ENCODE results near the gene GABBR2. TPM values are rescaled to one million over a fixed set of nuclear protein-coding genes. Genes with fewer than 3 reads are reported as not detected.

GABBR2 gene
- polyA plus RNA-seq, 1 of the 3 experiments (the other 2 are of a cell fraction): not detected

- Histone ChIP-seq H3K4me1 (ENCODE audit: control insufficient read depth in 1 of 2, insufficient read depth in 2 of 2, low read depth in 1 of 2, low read length in 1 of 2) (no peaks in the 10 kb centered on the region), H3K9ac (no peak overlapping the region), H3K9me3 (no peaks in the 10 kb centered on the region), H4K20me1 (ENCODE audit: insufficient read depth) (no peaks in the 10 kb centered on the region), H2AFZ (ENCODE audit: low read depth) (no peak overlapping the region), H3F3A (replicated peaks; ENCODE audit: insufficient read depth) (no peaks in the 10 kb centered on the region), H3K27me3 (ENCODE audit: insufficient read depth) (no peaks in the 10 kb centered on the region; the same call in 1 of the 2 replicates), H3K27ac (ENCODE audit: low read depth in 2 of 2, low read length in 1 of 2) (no peak overlapping the region), H3K36me3 (replicated peaks in 1 of 2; ENCODE audit: control insufficient read depth in 1 of 2, insufficient read depth in 2 of 2, low read length in 1 of 2) (no peaks in the 10 kb centered on the region), H3K9me2 (no peaks in the 10 kb centered on the region), H3K4me2 (no peak overlapping the region), H3K4me3 (ENCODE audit: low read depth in 2 of 2, low read length in 1 of 2) (no peak overlapping the region; a peak in 1 of 4 replicates), H3K79me2 (ENCODE audit: insufficient read depth) (no peaks in the 10 kb centered on the region)
- no peak for TF ChIP-seq PBX3 (IDR thresholded peaks at IDR 0.05)
- TF ChIP-seq MAX (IDR thresholded peaks at IDR 0.05; ENCODE audit: low read depth): no peak
- no peak for TF ChIP-seq EP300 (IDR thresholded peaks at IDR 0.05; ENCODE audit: borderline replicate concordance in 1 of 2, low read depth in 1 of 2, low read length in 1 of 2)
- TF ChIP-seq JUND (IDR thresholded peaks at IDR 0.05): no peak
- no peak for TF ChIP-seq RFX5 (IDR thresholded peaks at IDR 0.05; ENCODE audit: low read length)
- TF ChIP-seq RAD21 (IDR thresholded peaks at IDR 0.05; ENCODE audit: low read length): no peak
- TF ChIP-seq SIN3A (IDR thresholded peaks at IDR 0.05; ENCODE audit: borderline replicate concordance, low read depth, low read length): no peak
- TF ChIP-seq NRF1 (IDR thresholded peaks at IDR 0.05; ENCODE audit: low read depth, low read length): no peak
- TF ChIP-seq SMC3 (IDR thresholded peaks at IDR 0.05; ENCODE audit: low read depth, low read length): no peak
- no peak for TF ChIP-seq ZBTB33 (IDR thresholded peaks at IDR 0.05; ENCODE audit: borderline replicate concordance, low read depth)
- no peak for TF ChIP-seq TCF12 (IDR thresholded peaks at IDR 0.05)
- TF ChIP-seq RXRA (IDR thresholded peaks at IDR 0.05; ENCODE audit: borderline replicate concordance, low read depth): no peak
- no peak for DNase-seq
- ChIA-PET CTCF (interaction anchor here (1.1 kb wide), 1 partner anchor 18 kb away, joined by 4 read pairs; no protein-coding TSS in a partner anchor), POLR2A (no interaction called here)
- WGBS (ENCODE audit: low lambda C conversion rate): 22% methylated on average over 7 of the region's 7 CpGs
These were observed 19.8 kb downstream of the GABBR2 start for GRCh38 chr9:98688710-98689495.

- H3K4me3 ChIP-seq (ENCODE audit: low read depth in 2 of 2, low read length in 1 of 2): no peak overlapping the region
- no peak overlapping the region for H3K9ac ChIP-seq
- ChIA-PET POLR2A (no interaction called here), CTCF (interaction anchor here (1.1 kb wide), 1 partner anchor 19 kb away, joined by 4 read pairs; no protein-coding TSS in a partner anchor)
- H4K20me1 ChIP-seq (ENCODE audit: insufficient read depth): no peaks in the 10 kb centered on the region
- no peak overlapping the region for H3K4me2 ChIP-seq
- no peak overlapping the region for H3K27ac ChIP-seq (ENCODE audit: low read depth in 2 of 2, low read length in 1 of 2)
- no peaks in the 10 kb centered on the region for H3K9me2 ChIP-seq
- H3K79me2 ChIP-seq (ENCODE audit: insufficient read depth): no peaks in the 10 kb centered on the region
- no peaks in the 10 kb centered on the region for H3K4me1 ChIP-seq (ENCODE audit: control insufficient read depth in 1 of 2, insufficient read depth in 2 of 2, low read depth in 1 of 2, low read length in 1 of 2)
- H3K9me3 ChIP-seq: no peaks in the 10 kb centered on the region
- no peaks in the 10 kb centered on the region for H3K36me3 ChIP-seq (replicated peaks in 1 of 2; ENCODE audit: control insufficient read depth in 1 of 2, insufficient read depth in 2 of 2, low read length in 1 of 2)
- no peaks in the 10 kb centered on the region; the same call in 1 of the 2 replicates for H3K27me3 ChIP-seq (ENCODE audit: insufficient read depth)
- DNase-seq: no peak
- WGBS (ENCODE audit: low lambda C conversion rate): 25% methylated on average over 1 of the region's 1 CpG
- no peaks in the 10 kb centered on the region for H3F3A ChIP-seq (replicated peaks; ENCODE audit: insufficient read depth)
- H2AFZ ChIP-seq (ENCODE audit: low read depth): no peak overlapping the region
- TF ChIP-seq TAF1 (IDR thresholded peaks at IDR 0.05; ENCODE audit: borderline replicate concordance, low read depth, low read length) (no peak), NFIC (IDR thresholded peaks at IDR 0.05; ENCODE audit: borderline replicate concordance) (no peak), RCOR1 (IDR thresholded peaks at IDR 0.05; ENCODE audit: low read length) (no peak), REST (IDR thresholded peaks at IDR 0.05; ENCODE audit: low read depth, low read length) (no peak), SMC3 (IDR thresholded peaks at IDR 0.05; ENCODE audit: low read depth, low read length) (no peak), MEF2A (IDR thresholded peaks at IDR 0.05; ENCODE audit: borderline replicate concordance, low read depth) (no peak), YY1 (IDR thresholded peaks at IDR 0.05; ENCODE audit: low read depth) (no peak), TEAD4 (IDR thresholded peaks at IDR 0.05; ENCODE audit: borderline replicate concordance, insufficient read depth) (no peak), MXI1 (IDR thresholded peaks at IDR 0.05; ENCODE audit: low read depth, low read length) (no peak), GATA2 (CRISPR knock-in tag; IDR thresholded peaks at IDR 0.05) (no peak), RFX5 (IDR thresholded peaks at IDR 0.05; ENCODE audit: low read length) (no peak)
These were observed 20.8 kb downstream of the GABBR2 start for GRCh38 chr9:98687911-98688310.
